Mononuclear cell (primary cell): ENCODE results near the gene FAM13A. TPM values are rescaled to one million over a fixed set of nuclear protein-coding genes. Genes with fewer than 3 reads are reported as not detected.
"Not testable (repeated sequence)": the region's sequence is repeated elsewhere in the genome, so short reads cannot be mapped to it uniquely, and the experiment has no call there.

Experiments used
- H3K27me3 ChIP-seq: 2 replicates; pipeline ENCODE4 v1.6.0; 2011; ENCODE audit warnings: low read length, control low read depth; ENCODE audit not compliant: insufficient read depth
- H3K4me1 ChIP-seq: 2 replicates; pipeline ENCODE4 v1.5.1; 2011; ENCODE audit warnings: mild to moderate bottlenecking, low read length, control low read depth; ENCODE audit not compliant: insufficient read depth
- H3K4me3 ChIP-seq: 2 replicates; pipeline ENCODE4 v1.5.1; 2011; ENCODE audit warnings: mild to moderate bottlenecking, low read length, moderate library complexity
- H3K9me3 ChIP-seq: 2 replicates; pipeline ENCODE4 v1.5.1; 2011; ENCODE audit warnings: low read depth, mild to moderate bottlenecking, control low read depth, low read length
- total RNA-seq: library from RNA; depleted of rRNA; stranded (reverse); fragments of >200 nt; gene quantifications from one replicate; pipeline ENCODE4 v1.2.3, GENCODE V29; 2012

Gene FAM13A
- 7.9 TPM for total RNA-seq

GRCh38 chr4:89056953-89057398 lies at the start of gene FAM13A:
Gene FAM13A (minus strand): TSS chr4:89057185. CDS start chr4:89056964, 221 bp downstream.
- Histone ChIP-seq H3K4me1 (peaks cover 9% of the 10 kb centered on the region), H3K4me3 (peak within 1 kb of the TSS; percentile 1), H3K9me3 (no peaks in the 10 kb centered on the region), H3K27me3 (no peaks in the 10 kb centered on the region)

GRCh38 chr4:89105726-89106125 lies 48.7 kb upstream of the FAM13A start:
- peaks cover 19% of the 10 kb centered on the region for H3K27me3 ChIP-seq
- H3K4me1 ChIP-seq = peaks cover 6% of the 10 kb centered on the region

GRCh38 chr4:89101256-89102161 lies 44.5 kb upstream of the FAM13A start:
- Histone ChIP-seq H3K4me1 (no peaks in the 10 kb centered on the region), H3K9me3 (no peaks in the 10 kb centered on the region), H3K27me3 (no peaks in the 10 kb centered on the region), H3K4me3 (no peak overlapping the region)

More at GRCh38 chr4:89105726-89106125, 48.7 kb upstream of the FAM13A start:
- Histone ChIP-seq H3K4me3 (no peak overlapping the region), H3K9me3 (no peaks in the 10 kb centered on the region)

GRCh38 chr4:89100853-89101252 lies 43.9 kb upstream of the FAM13A start:
- no peak overlapping the region for H3K4me3 ChIP-seq
- H3K27me3 ChIP-seq = no peaks in the 10 kb centered on the region
- no peaks in the 10 kb centered on the region for H3K9me3 ChIP-seq
- no peaks in the 10 kb centered on the region for H3K4me1 ChIP-seq

DNA sequence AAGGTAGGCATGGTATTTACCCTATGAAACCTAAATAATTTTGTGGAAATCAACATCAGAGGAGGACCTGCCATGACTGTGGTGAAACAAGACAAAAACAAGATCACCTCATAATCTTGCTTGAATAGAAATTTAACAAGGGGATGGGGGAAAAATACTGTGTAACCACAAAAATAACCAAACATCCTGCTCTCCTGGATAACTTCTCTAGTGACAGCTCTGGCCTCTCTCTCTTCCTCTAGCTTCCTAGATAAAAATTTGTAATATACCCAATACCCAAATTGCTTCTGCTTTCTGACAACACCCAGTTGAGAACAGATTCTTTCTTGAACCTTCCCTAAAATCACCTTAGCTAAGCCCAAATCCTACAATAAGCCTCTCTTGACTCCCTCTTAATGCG lies 42.5 kb upstream of the FAM13A start:
- Histone ChIP-seq H3K4me3 (no peak overlapping the region), H3K9me3 (no peaks in the 10 kb centered on the region), H3K4me1 (no peaks in the 10 kb centered on the region), H3K27me3 (no peaks in the 10 kb centered on the region)

- H3K4me1 ChIP-seq = no peaks in the 10 kb centered on the region
- H3K27me3 ChIP-seq = no peaks in the 10 kb centered on the region
- no peaks in the 10 kb centered on the region for H3K9me3 ChIP-seq
- H3K4me3 ChIP-seq = no peak overlapping the region
Measured at GRCh38 chr4:89099034-89099433, 42.0 kb upstream of the FAM13A start.

DNA sequence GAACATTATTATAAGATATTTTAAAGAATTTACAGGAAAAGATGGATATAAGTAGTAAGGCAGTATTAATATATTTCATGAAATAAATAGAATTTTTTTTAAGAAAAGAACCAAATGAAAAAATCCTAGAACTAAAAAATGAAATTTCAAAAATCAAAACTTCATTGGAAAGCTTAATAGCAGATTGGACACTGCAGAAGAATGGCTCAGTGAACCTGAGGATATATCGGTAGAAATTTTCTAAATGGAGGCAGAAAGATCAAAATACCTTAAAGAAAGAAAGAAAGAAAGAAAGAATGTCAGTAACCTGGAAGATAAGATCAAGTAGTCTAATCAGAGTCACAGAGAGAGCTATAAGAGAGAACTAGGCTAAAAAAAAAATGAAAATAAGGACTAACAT lies 21.3 kb upstream of the FAM13A start:
- no peaks in the 10 kb centered on the region for H3K27me3 ChIP-seq
- H3K4me1 ChIP-seq = no peaks in the 10 kb centered on the region
- H3K4me3 ChIP-seq = no peak overlapping the region
- no peaks in the 10 kb centered on the region for H3K9me3 ChIP-seq

- Histone ChIP-seq H3K27me3 (no peaks in the 10 kb centered on the region), H3K9me3 (no peaks in the 10 kb centered on the region), H3K4me1 (no peaks in the 10 kb centered on the region), H3K4me3 (no peak overlapping the region)
Measured at GRCh38 chr4:89077761-89078160, 20.8 kb upstream of the FAM13A start.

DNA sequence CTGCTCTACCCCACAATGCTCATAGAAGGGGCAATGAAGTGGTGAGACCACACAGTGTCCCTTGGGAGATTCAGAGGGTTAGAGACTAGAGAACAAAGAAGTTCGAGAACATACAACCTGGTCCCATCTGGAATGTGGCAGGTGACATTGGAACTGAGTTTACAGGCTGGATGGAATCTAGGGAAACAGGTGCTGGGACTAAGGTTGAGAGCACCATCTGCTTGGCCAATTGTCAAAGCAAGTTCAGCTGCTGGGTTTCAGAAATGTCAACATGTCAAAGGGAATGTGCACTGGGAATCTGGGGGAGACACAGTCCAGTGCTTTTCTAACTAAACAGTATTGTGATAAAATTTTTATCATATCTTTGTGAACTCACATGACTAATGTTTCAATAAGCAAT lies 15.9 kb upstream of the FAM13A start:
- Histone ChIP-seq H3K4me3 (no peak overlapping the region), H3K4me1 (no peaks in the 10 kb centered on the region), H3K9me3 (no peaks in the 10 kb centered on the region), H3K27me3 (no peaks in the 10 kb centered on the region)

- H3K4me1 ChIP-seq = no peaks in the 10 kb centered on the region
- no peaks in the 10 kb centered on the region for H3K27me3 ChIP-seq
- H3K4me3 ChIP-seq = no peak overlapping the region
- H3K9me3 ChIP-seq = no peaks in the 10 kb centered on the region
Measured at GRCh38 chr4:89071311-89071710, 14.3 kb upstream of the FAM13A start.

DNA sequence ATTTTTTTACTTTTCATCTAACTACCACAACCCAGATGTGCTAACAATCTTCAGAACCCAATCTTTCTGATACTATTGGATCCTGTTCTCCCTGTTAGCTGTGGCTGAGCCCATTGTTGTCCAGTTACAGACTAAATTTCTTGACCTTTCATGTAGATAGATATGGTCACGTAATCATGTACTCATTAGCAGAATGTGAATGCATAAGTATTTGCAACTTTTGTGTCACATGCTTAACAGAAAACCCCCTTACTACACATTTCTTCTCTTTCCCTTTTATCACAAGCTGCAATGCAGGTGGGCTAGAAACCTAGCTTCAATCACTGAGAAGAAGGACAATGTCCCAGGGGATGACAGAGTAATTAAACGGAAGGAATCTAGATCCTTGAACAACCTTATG lies 13.1 kb upstream of the FAM13A start:
- no peaks in the 10 kb centered on the region for H3K27me3 ChIP-seq
- no peaks in the 10 kb centered on the region for H3K9me3 ChIP-seq
- H3K4me1 ChIP-seq = no peaks in the 10 kb centered on the region
- no peak overlapping the region for H3K4me3 ChIP-seq

DNA sequence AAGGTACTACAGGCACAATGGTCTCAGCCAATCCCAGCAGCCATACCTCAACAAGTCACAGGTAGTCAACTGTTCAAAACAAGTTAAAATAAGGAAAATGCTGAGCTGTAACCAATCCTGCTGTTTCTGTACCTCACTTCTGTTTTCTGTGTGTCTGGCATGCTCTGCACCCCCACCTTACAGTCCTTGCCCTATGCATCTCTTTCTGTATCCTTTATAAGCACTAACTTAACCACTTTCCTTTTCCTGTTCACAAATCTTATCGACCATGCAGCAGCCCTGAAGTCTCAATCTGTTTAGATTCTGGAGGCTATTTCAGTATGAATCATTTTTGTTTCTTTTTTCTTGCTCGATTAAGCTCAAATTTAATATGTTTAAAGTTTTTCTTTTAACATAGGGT lies 12.5 kb upstream of the FAM13A start:
- no peaks in the 10 kb centered on the region for H3K4me1 ChIP-seq
- H3K4me3 ChIP-seq = no peak overlapping the region
- no peaks in the 10 kb centered on the region for H3K27me3 ChIP-seq
- no peaks in the 10 kb centered on the region for H3K9me3 ChIP-seq

GRCh38 chr4:89067417-89067816 lies 10.4 kb upstream of the FAM13A start:
- Histone ChIP-seq H3K27me3 (no peaks in the 10 kb centered on the region), H3K9me3 (no peaks in the 10 kb centered on the region), H3K4me1 (no peaks in the 10 kb centered on the region), H3K4me3 (no peak overlapping the region)

DNA sequence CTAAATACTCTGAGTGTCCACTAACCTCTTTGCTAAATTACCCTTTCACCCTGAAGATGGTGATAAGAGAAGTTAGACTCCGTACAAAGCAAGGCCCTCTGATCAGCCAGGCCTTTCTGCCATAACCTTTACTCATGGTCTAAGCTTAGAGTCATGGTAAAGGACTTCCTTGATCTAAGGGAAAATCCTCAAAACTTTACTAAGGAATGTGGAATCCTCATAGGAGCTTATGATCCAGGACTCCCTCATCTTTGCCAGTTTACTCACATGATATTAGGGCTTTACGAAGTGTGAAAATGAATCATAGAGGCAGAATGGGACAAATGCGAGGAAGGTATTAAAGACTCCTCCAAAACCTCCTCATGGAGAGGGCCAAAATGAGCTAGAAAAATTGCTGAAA lies 7.9 kb upstream of the FAM13A start:
- no peak overlapping the region for H3K4me3 ChIP-seq
- H3K9me3 ChIP-seq = no peaks in the 10 kb centered on the region
- no peaks in the 10 kb centered on the region for H3K27me3 ChIP-seq
- H3K4me1 ChIP-seq = no peaks in the 10 kb centered on the region

GRCh38 chr4:89057844-89058243 lies 859 bp upstream of the FAM13A start:
- not testable (repeated sequence) for H3K4me1 ChIP-seq, H3K4me3 ChIP-seq, H3K27me3 ChIP-seq, H3K9me3 ChIP-seq
